Glomerular visceral epithelial cell (primary cell): ENCODE measurements around the gene SPNS2.

ENCODE experiments used
- DNase-seq: peaks from one replicate; pipeline ENCODE4 v3.0.0-alpha.2; 2016; ENCODE audit errors: extremely low spot score

Gene SPNS2

DNA sequence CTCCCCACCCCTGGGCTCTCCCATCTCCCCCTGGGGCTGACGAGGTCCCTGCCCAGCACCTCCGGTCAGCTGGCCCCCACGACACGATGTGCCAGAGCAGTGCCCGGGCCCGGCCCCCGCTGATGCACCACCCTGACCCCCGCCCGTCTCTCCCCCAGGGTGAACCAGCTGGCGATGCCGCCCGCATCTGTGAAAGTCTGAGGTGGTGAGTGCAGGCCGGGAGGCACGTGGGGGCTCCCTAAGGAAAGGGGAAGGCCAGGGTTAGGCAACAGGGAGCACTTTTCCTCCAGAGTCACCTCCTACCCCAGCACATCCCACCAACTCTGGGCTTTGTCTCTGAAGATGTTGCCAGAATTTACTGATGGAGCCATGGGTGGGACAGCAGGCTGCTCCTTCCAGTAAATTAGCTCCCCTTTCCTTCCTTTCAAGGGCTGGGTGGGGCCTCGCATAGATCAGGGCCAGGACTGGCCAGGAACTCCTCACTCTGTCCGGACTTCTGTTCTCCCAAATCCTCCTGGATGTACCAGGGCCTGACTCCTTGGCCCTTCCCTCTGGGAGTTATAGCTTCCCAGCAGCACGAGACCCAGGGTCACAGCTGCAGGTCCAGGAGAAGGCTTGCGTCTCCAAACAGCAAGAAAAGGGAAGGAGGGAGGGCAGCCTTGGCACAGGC, 38.2 kb downstream of the SPNS2 start:
- no peak for DNase-seq

DNA sequence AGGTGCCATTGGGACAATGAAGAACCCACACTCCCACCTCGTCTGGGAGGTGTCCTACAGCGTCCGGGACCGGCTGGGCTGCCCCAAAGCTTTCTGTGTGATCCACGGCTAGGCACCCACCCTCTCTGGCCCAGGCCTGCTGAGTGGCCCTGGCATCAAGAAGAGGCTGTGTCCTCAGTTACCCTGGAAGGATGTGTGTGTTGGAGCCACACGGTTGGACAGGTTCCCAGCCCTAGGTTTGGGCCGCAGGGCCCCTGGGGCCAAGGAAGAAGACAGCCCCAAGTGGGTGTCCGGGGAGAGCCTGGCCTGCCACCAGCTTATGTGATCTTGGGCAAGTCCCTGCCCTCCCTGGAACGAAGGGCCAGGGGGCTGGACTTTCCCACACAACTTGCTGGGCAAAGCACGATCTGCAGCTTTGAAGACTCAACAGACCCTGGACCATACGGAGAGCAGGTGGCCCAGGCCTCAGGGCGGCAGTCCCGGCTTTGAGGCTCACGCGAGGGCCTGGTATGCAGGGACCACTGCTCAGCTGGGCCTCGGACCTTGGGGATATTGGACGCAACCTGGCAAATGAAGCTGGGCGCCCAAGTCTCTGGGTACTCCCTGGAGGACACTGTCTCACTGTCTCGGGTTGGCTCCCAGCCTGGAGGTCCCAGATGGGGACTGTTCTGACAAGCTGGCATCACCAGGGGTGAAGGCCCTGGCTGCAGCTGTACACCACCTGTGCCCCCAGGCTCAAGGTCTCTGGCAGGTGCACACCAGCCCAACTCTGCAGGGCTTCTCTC, 39.0 kb downstream of the SPNS2 start:
- DNase-seq = no peak

DNA sequence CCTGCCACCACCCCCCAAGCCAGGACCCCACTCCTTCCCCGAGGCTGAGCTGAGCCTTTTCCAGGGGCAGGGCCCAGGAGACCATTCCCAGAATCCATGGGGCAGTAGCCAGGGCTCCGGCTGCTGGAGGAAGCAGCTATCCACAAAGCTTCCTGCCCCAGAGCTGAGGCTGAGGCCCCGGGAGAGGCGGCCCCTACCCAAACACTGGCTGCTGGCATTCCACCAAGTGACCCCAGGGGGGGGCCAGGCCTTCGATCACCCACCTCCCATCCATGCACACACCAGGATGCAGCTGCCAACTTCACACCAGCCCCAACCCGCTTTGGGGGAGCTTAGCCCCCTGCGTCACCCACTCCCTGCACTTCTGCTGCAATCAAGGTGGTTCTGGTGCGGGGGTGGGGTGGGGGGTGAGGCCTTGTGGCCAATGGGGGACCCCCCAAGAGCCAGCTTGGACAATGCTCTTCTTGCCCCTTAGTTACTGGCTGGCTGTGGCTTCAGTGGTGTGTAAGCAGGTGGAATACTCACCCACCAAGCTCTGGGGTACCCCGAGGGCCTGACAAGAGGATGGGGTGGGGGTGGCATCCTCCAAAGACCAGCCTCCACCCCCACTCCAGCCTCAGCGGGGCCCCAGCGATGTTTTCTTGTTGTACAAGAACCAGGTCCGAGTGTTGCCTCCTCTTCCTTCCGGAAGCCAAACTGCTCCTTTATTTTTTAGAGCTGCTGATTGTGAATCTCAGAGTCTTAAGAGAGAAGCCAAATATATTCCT, 39.7 kb downstream of the SPNS2 start:
- DNase-seq = no peak

DNA sequence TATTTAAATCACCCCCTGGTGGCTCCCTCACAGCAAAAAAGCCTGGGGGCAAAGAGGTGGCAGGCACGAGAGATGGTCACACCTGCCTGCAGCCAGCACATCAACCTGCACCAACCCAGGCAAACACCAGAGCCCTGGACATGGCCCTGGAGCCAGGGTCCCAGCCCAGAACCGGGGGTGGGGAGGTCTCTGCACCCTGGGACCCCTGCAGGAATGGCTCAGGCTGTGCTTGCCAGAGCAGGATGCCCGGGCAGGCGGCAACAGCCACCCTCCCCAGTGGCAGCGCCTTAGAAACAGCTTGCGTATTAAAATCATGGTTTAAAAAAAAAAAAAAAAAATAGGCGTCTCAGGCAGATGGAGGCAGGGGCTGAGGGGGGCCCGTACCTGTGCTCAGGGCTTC, 40.3 kb downstream of the SPNS2 start:
- DNase-seq = no peak

DNA sequence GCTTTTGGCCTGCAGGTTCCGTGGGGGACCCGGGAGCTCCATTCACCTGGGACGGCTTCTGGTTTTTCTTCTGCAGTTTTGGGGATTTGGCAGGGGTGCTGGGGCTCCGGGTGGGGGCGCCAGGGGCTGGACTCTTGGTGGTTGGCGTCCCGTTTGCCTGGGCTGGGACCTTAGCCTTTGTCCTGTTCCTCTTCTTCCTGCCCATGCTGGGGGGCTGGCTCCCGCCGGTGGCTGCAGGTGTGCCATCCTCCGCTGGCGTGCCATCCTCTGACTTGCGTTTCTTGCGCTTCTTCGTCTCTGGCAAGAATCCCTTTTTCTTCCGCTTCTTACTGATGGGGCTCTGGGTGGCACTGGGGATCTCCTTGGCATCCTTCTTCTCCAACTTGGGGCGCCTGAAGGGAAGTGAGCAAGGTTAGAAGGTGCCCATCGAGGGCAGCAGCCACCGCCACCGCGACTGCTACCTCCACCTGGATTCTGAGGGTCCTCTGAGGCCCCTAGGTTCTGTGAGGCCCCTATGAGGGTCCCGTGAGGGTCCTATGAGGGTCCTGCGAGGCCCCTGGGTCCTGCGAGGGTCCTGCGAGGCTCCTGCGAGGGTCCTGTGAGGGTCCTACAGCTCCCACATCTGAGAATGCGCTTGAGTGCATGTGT, 41.0 kb downstream of the SPNS2 start:
- DNase-seq = no peak

DNA sequence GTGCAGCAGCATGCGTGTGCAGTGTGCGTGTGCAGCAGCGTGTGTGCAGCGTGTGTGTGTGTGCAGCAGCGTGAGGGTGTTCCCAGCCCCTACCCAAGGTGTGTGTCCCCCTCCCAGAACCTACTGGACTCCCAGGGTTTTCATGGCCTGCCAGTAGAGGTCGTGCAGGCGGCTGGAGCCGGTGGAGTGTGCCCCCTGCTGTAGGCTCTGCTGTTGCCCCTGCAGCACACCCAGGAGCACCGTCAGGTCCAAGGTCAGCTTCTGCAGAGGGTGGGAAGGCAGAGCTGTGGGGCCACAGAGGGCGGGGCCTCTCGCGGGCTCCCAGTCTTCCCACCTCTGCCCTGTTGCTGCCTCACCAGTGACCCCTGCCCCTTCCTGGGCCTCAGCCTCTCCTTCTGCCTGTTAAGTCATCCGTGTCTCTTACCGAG, 41.6 kb downstream of the SPNS2 start:
- DNase-seq = no peak

DNA sequence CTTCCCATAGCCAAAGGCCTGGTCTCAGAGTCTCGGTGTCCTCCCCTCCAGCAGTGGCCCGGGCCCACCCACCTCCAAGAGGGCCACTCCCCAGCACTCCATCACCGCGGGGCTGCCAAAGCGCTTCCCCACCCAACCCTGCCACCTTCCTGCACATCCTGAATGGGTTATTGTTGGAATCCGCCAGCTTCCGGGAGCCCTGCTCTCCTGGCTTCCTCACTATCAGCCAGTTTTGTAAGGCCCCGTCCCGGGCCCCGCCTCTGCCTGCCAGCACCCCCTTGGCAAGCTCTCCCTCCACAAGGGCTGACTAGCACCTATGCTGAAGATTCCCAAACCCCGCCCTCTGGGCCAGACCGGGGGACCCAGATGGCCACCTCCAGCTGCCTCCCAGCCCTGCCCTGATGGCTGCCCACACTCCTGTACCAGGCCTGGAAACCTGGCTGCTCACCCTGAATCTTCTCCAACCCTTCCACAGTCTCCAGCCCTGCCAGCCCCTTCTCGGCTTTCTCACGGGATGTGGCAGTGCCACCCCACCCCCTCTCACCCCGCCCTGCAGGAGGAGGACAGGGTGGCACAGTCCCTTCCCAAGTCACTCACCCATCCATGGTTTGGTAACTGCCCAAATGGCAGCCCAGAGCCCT, 42.1 kb downstream of the SPNS2 start:
- DNase-seq = no peak

DNA sequence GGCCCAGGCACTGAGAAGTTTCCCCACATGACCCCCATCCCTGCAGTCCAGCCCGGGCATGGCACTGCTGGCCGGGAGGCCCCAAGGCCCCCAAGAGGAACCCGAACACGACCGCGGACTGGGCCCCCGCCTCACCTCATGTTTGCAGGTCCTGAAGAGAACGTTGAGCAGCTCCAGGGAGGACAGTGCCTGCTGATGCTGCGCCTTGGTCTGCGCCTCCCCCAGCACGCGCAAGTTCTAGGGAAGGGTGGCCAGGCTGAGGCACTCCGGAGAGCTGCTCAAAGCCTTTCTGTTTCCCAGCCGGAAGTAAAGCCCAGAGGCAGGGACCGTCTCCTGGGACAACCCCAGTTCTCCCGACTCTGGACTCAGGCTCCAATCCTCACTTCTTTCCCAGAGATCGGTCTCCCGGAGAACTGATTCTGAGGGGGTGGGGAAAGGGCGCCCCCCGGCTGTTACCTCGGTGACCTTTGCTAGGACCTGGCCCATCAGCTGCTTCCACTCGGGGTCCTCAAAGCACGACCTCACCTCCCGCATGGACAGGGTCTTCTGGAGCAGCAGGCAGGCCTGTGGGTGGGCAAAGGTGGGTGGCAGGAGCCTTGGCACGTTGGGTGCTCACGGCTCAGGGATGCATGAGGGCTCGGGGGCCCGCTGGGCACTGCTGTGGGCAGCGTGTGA, 42.8 kb downstream of the SPNS2 start:
- no peak for DNase-seq

DNA sequence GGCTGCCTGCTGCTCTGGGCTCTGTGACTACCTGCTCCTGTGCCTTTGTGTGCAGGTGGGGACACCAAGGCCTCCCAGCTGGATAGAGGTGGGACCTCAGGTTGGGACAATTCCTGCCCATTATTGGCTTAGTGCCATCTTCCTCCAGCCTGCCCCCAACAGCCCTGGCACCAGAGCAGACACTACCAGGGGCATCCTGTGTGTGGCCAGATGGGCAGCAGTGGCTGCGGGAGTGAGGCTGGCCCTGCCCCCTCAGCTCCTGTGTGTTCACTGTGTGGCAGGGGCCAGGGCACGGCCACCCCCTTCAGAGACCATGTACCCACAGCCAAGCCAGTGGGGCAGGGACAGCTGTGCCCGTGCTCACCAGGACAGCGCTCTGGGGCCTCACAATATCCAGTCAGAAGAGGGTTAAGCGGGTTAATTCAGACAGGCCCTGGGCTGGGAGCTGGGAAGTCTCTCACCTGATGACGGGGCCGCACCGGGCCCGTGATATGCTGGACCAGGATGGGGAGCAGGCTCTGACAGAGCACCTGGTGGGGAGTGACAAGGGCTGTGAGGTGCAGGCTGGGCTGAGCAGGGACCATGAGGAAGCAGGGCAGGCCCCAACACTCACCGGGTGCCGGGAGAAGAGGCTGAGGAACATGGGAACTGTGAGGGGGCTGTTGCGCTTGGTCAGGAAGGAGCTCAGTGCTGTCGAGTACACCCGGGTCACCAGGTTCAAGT, 43.5 kb downstream of the SPNS2 start:
- no peak for DNase-seq

DNA sequence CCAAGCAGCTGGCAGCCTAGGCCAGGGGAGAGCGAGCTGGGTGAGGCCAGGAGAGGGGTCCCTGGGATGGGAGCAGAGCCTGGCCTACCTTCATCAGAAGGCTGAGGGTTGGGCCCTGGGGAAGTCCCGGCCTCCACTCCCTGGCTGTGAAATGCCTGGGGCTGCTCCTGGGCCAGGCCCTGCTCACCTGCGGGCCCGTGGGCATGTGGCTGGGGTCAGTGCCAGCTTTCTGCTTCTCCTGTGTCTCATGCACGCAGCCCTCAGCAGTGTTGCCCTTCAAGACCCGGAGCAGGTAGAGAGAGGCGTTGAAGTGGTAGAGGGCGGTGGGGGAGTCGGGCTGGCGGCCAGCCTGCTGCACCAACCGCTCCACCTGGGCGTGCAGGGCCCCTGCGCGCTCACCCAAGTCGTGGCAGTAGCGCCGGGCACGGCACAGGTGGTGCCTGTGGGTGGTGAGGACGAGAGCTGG, 44.1 kb downstream of the SPNS2 start:
- DNase-seq = no peak

DNA sequence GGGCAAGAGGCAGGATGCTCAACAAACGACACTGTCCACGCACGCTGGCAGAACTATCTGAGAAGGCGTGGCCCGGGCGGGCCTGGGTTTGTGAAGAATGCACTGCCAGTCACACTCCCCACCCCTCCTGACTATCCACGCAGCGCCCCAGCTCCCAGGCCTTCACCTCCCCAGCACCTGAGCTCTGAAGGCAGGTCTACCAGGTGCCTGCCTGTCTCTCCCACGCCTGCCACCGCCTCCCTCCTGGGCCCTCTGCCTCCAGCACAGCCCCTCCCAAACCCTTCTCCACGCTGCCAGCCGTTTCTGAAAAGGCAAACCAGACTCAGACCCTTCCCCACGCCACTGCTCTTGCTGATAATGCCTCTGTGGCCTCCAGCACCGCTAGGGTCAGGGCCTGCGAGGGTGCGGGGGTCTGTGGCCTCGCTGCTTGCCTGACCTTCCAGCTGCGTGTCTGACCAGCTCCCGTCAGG, 44.9 kb downstream of the SPNS2 start:
- DNase-seq = no peak

DNA sequence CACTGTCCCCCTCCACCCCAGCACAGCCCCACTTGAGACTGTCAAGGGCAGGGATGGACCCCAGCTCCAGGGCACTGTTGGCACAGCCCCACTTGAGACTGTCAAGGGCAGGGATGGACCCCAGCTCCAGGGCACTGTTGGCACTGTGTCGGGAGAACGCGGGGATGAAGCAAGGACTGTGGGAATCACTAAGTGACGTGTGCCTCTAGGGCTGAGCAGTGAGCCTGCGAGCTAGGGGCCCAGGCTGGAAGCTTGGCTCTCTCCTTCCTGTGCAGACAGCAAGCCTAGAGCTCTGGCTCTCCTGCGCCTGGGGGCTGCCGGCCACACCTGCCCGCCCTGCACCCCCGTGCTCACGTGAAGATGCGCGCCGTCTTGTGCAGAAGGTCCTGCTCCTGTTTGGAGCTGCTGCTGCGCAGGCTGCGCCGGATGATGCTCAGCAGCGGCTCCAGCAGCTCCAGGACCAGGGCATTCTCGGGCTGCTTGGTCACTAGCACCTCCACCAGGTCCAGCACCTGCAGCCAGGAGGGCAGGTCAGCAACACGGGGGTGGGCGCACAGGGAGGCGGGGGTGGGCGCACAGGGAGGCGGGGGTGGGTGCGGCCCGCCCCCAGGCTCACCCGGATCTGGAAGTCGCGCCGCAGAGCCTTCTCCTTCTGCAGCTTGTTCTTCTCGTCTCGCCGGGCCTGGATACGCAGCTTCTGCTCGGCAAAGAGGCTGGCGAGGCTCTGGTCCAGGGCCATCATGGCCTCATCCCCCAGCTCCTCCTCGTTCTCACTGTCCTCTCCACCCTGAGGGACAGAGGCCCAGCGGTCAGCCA, 45.7 kb downstream of the SPNS2 start:
- DNase-seq = no peak

DNA sequence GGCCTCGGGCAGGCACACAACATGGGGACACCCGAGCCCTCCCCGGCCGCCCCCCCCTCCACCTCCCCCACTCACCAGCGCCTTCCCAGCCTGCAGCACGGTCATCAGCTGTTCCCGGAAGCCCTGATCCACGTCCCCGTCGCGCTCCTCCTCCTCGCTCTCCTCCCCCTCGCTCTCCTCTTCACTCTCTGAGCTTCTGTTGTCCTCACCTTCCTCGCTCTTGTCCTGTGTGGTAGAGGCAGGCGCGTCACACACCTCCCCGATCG, 46.2 kb downstream of the SPNS2 start:
- no peak for DNase-seq

DNA sequence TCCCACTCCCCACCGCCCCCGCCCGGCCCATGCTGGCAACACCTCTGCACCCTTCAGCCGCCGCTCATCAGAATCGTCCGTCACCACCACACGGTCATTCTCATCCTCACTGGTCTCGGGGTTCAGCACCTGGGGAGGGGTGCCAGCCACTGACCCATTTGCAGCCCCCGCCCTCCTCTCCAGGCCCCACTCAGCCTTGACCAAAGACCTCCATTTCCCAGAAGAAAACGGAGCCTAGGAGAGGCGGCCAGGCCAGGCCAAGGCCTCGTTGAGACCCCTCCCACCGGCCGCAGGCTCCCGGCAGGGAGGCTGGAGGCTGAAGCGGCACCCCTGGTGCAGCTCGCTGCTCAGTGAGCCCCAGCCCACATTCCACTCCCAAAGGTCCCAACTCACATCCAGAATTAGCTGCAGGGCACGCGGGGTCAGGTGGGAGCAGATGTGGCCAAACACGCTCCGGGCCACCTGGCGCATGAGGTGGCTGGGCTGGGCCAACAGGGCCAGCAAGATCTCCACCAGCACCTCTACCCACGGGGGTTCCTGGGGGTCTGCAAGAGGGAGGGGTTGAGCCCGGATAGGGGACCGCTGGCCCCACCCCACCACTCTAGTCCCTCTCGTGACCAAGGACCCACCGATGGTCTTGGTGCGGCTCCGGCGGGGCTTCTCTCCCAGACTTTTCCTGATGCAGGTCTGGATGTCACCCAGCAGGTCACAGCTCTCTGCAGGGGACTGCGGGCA, 46.7 kb downstream of the SPNS2 start:
- DNase-seq = no peak

DNA sequence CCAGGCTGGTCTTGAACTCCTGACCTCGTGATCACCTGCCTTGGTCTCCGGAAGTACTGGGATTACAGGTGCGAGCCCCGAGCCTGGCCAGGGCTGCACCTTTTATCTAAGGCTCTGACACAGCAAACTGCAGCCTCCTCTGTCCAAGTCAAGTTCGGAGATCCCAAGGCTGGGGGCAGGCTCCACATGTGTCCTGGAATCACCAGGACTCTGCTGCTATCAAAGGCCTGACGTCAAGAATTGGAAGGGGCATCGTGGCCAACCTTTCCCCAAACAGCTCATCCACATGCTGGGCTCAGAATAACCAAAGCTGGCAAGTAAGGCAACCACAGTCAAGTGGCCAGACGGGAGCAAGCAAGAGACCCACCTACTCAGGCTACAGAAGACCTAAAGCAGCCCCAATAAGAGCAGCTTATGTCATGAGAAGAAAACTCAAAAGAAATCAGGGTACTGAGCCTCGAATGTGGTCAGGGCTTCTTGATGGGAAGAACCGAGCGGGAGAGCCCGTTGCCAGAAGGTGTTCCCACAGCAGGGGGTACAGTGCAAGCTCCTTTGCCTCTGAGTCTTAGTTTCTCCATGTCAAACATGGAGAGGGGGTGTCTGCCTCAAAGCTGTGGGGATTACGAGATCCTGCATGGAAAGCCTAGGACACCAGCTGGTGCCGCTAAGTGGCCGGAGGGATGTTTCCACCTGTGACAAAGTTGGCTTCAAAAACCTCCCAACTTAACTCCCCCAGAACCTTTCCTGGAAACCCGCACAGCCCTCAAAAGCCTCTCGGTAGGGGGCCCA, 48.6 kb downstream of the SPNS2 start:
- DNase-seq = no peak

DNA sequence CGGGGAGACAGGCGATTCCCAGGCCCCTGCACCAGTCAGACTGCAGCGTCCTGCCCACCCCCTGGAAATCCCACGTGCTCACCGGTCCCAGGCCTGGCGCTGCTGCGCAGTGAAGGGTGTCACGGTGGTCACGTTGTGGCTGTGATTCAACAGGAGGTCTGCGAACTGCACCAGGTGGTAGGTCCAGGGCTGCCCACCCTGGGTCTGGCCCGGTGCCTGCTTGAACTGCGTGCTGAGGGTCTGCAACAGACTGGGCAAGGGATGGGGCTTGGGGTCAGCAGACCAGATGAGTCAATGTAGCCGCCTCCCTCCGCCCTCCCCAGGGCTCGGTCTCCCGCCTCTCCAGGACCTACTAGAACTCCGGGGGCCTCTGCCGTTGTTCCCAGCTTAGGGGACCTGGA, 49.4 kb downstream of the SPNS2 start:
- no peak for DNase-seq

DNA sequence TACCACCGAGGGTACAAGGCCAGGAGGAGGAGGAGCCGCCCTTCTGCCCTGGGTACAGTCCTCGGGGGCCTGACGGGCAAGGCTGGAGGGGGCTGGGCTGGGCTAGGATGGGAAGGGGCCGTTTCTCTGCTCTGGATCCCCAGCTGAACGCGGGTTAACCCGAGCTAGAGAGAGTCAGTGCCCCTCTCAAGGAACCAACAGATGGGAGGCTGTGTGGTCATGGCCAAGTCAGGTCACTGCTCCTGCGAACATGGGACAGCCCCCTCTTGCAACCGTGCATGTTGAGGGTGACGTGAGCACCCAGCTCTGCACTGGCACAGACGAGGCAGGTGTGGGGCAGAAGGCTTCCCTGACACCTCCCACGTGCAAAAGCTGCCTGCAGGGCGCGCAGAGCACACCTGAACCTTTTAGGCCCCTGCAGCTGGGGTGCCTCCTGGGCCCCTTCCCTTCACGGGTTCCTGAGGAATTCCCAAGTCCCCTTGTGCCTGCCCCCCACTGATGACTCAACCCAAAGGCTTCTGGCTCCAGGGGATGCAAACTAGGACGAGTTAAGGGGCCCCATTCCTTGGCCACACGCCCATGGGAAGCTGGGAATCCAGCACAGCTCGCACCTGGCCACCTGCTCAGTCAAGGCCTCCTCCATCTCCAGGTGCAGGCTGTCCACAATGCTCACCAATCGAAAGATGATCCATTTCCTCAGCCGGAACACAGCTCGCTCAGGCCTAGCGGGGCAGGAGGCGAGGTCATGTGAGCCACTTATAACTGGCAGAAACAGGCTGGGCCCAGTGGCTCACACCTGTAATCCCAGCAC, 50.2 kb downstream of the SPNS2 start:
- peak; percentile 83 for DNase-seq
